Measurements from ENCODE around the gene ABCC10.

ABCC10 gene

DNA sequence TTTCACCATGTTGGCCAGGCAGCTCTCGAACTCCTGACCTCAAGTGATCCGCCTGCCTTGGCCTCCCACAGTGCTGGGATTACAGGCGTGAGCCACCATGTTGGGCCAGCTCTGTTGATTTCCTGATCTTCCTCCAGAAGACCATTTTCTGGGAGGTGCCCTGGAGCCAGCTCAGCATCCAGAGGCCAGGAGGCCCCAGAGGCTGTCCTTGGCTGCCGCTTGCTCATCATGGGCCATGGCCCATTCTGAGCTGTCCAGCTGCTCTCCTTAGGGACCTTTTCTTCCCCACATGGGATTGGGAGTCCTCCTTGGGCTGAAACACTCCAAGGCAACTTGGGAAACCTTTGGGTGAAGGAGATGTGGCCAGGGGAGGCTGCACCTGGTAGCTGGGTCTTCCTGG, 67.4 kb downstream of the ABCC10 start:
- no peaks in the 10 kb centered on the region for H3K27me3 ChIP-seq (ENCODE audit: insufficient read depth, poor library complexity, severe bottlenecking)
- H3K4me3 ChIP-seq (replicated peaks; ENCODE audit: insufficient read depth, low read length), result no peak overlapping the region
- TF ChIP-seq CTCF (IDR thresholded peaks at IDR 0.05; ENCODE audit: insufficient read depth, low read length), result no peak
- no peak for TF ChIP-seq SPI1 (IDR thresholded peaks at IDR 0.05; ENCODE audit: borderline replicate concordance, low read depth)
- TF ChIP-seq, protein P1, sequence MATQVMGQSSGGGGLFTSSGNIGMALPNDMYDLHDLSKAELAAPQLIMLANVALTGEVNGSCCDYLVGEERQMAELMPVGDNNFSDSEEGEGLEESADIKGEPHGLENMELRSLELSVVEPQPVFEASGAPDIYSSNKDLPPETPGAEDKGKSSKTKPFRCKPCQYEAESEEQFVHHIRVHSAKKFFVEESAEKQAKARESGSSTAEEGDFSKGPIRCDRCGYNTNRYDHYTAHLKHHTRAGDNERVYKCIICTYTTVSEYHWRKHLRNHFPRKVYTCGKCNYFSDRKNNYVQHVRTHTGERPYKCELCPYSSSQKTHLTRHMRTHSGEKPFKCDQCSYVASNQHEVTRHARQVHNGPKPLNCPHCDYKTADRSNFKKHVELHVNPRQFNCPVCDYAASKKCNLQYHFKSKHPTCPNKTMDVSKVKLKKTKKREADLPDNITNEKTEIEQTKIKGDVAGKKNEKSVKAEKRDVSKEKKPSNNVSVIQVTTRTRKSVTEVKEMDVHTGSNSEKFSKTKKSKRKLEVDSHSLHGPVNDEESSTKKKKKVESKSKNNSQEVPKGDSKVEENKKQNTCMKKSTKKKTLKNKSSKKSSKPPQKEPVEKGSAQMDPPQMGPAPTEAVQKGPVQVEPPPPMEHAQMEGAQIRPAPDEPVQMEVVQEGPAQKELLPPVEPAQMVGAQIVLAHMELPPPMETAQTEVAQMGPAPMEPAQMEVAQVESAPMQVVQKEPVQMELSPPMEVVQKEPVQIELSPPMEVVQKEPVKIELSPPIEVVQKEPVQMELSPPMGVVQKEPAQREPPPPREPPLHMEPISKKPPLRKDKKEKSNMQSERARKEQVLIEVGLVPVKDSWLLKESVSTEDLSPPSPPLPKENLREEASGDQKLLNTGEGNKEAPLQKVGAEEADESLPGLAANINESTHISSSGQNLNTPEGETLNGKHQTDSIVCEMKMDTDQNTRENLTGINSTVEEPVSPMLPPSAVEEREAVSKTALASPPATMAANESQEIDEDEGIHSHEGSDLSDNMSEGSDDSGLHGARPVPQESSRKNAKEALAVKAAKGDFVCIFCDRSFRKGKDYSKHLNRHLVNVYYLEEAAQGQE (IDR thresholded peaks at IDR 0.05; ENCODE audit: insufficient replicate concordance, low read depth), result no peak
- no peak for TF ChIP-seq POLR2AphosphoS5 (IDR thresholded peaks at IDR 0.05; ENCODE audit: low read depth)
- TF ChIP-seq GABPA (IDR thresholded peaks at IDR 0.05; ENCODE audit: low read depth), result no peak
- DNase-seq (ENCODE audit: low read depth in 1 of 2, low spot score in 1 of 2), result no peak
- no peak overlapping the region for H3K27ac ChIP-seq (replicated peaks)

DNA sequence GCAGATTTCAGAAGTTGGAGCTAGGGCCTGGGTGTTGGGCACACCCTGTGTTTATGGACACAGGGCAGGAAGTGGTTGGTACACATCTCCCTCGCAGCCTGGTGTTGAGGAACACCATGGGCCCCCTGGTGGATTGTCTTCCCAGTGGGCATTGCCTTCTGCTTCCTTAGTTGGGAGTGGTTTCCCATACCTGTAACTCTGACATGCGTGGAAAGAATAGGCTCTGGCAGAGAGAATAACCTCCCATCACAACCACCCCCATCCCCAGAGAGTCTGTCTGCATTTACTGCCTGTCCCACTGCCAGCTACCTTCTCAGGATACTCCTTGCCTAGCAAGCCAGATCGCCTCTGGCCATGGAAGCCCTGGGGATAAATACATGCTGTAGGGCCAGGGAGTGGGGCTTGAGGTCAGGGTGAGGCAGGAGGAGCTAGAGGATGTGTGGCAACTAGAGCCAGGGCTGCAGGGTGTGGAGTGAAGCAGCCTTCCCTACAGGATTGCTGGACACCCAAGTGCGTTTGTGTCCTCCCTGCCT, 68.1 kb downstream of the ABCC10 start:
- Histone ChIP-seq H3K4me3 (replicated peaks; ENCODE audit: insufficient read depth, low read length) (no peak overlapping the region), H3K27ac (replicated peaks) (no peak overlapping the region), H3K27me3 (ENCODE audit: insufficient read depth, poor library complexity, severe bottlenecking) (no peaks in the 10 kb centered on the region)
- TF ChIP-seq, protein P1 (IDR thresholded peaks at IDR 0.05; ENCODE audit: insufficient replicate concordance, low read depth), result no peak
- TF ChIP-seq SPI1 (IDR thresholded peaks at IDR 0.05; ENCODE audit: borderline replicate concordance, low read depth) (peak; percentile 13; the same call in 1 of the 2 replicates), POLR2AphosphoS5 (IDR thresholded peaks at IDR 0.05; ENCODE audit: low read depth) (no peak), CTCF (IDR thresholded peaks at IDR 0.05; ENCODE audit: insufficient read depth, low read length) (no peak)
- DNase-seq (ENCODE audit: low read depth in 1 of 2, low spot score in 1 of 2), result peak in 1 of 2 experiments; percentile 35

- no peak for DNase-seq (ENCODE audit: low read depth in 1 of 2, low spot score in 1 of 2)
- TF ChIP-seq CTCF (IDR thresholded peaks at IDR 0.05; ENCODE audit: insufficient read depth, low read length), result no peak
- TF ChIP-seq, protein P1 (IDR thresholded peaks at IDR 0.05; ENCODE audit: insufficient replicate concordance, low read depth), result no peak
- H3K27me3 ChIP-seq (ENCODE audit: insufficient read depth, poor library complexity, severe bottlenecking), result no peaks in the 10 kb centered on the region
- no peak overlapping the region for H3K27ac ChIP-seq (replicated peaks)
- no peak overlapping the region for H3K4me3 ChIP-seq (replicated peaks; ENCODE audit: insufficient read depth, low read length)
These were observed 69.2 kb downstream of the ABCC10 start for GRCh38 chr6:43496370-43497128.
